ENCODE data around the gene HOXA6. TPM values are rescaled to one million over a fixed set of nuclear protein-coding genes. Genes with fewer than 3 reads are reported as not detected.

Gene HOXA6
- polyA plus RNA-seq, 3 donors = not detected

GRCh38 chr7:27130540-27131389 is 16.8 kb downstream of the HOXA6 start, which contains the start of gene HOXA4:
HOXA4 (minus strand) TSS chr7:27130757; CDS start chr7:27130733, 24 bp downstream.
- Histone ChIP-seq H3K36me3 (replicated peaks in 1 of 2; ENCODE audit: control insufficient read depth in 1 of 2, insufficient read depth in 2 of 2, low read length in 2 of 2) (no peaks in the 10 kb centered on the region), H3K9me3 (replicated peaks in 1 of 2; ENCODE audit: control insufficient read depth in 1 of 2, insufficient read depth in 1 of 2, low read length in 2 of 2) (no peaks in the 10 kb centered on the region), H2AFZ (ENCODE audit: insufficient read depth, low read depth, low read length, poor library complexity, severe bottlenecking) (peak within 1 kb of the TSS; percentile 95), H3K4me1 (ENCODE audit: control insufficient read depth in 1 of 2, insufficient read depth in 2 of 2, low read length in 2 of 2) (peaks cover 10 to 25% of the 10 kb centered on the region in 2 donors), H3K27me3 (ENCODE audit: control insufficient read depth in 2 of 2, insufficient read depth in 2 of 2, low read length in 2 of 2) (peaks cover under 1 to 5% of the 10 kb centered on the region in 2 donors), H3K4me3 (replicated peaks in 1 of 3; ENCODE audit: low read depth in 2 of 3, low read length in 3 of 3) (peak within 1 kb of the TSS; percentile 47 to 78 (median 76)), H3K4me2 (replicated peaks; ENCODE audit: extremely low read depth, low read length, poor library complexity, severe bottlenecking) (peak within 1 kb of the TSS; percentile 76), H3K9ac (ENCODE audit: insufficient read depth, low read length, poor library complexity, severe bottlenecking) (peak within 1 kb of the TSS; percentile 79), H4K20me1 (ENCODE audit: insufficient read depth, low read length) (no peaks in the 10 kb centered on the region), H3K27ac (ENCODE audit: low read depth in 1 of 2, low read length in 2 of 2) (peak within 1 kb of the TSS in 1 of 2 donors; percentile 86), H3K79me2 (ENCODE audit: insufficient read depth, low read length) (no peaks in the 10 kb centered on the region)
- Mint-ChIP-seq H3K4me1 (peaks cover 26% of the 10 kb centered on the region), H3K27ac (peak within 1 kb of the TSS in 6 of 7 donors; percentile 45 to 91 (median 85)), H3K4me3 (peak within 1 kb of the TSS; percentile 82), H3K36me3 (peaks cover 0 to 2% of the 10 kb centered on the region in 2 donors), H3K9me3 (peaks cover 0 to 9% (median 0%) of the 10 kb centered on the region in 7 donors), H3K27me3 (ENCODE audit: low read depth in 3 of 3) (peaks cover 5 to 14% (median 5%) of the 10 kb centered on the region in 3 donors)
- WGBS (ENCODE audit: insufficient coverage) = 26% methylated on average over 35 of the region's 67 CpGs
- peak; percentile 54 to 73 (median 72) for DNase-seq
- TF ChIP-seq CTCF (IDR thresholded peaks at IDR 0.05) = no peak
- intact Hi-C loops (cut with micrococcal nuclease) = no loop called here

- H3K9ac ChIP-seq (ENCODE audit: insufficient read depth, low read length, poor library complexity, severe bottlenecking) = no peak overlapping the region
- Mint-ChIP-seq H3K4me3 (peak overlapping the region in 1 of 2 donors; percentile 45), H3K27me3 (ENCODE audit: low read depth in 3 of 3) (peaks cover 4 to 11% (median 5%) of the 10 kb centered on the region in 3 donors), H3K4me1 (peaks cover 18% of the 10 kb centered on the region), H3K36me3 (peaks cover 0 to 2% of the 10 kb centered on the region in 2 donors), H3K27ac (no peak overlapping the region), H3K9me3 (peaks cover 0 to 9% (median 0%) of the 10 kb centered on the region in 7 donors)
- H3K36me3 ChIP-seq (replicated peaks in 1 of 2; ENCODE audit: control insufficient read depth in 1 of 2, insufficient read depth in 2 of 2, low read length in 2 of 2) = no peaks in the 10 kb centered on the region
- TF ChIP-seq CTCF (IDR thresholded peaks at IDR 0.05) = no peak
- H4K20me1 ChIP-seq (ENCODE audit: insufficient read depth, low read length) = no peaks in the 10 kb centered on the region
- H3K4me2 ChIP-seq (replicated peaks; ENCODE audit: extremely low read depth, low read length, poor library complexity, severe bottlenecking) = peak overlapping the region; percentile 76
- peaks cover 3 to 16% of the 10 kb centered on the region in 2 donors for H3K4me1 ChIP-seq (ENCODE audit: control insufficient read depth in 1 of 2, insufficient read depth in 2 of 2, low read length in 2 of 2)
- DNase-seq = no peak
- no peak overlapping the region for H3K27ac ChIP-seq (ENCODE audit: low read depth in 1 of 2, low read length in 2 of 2)
- 54% methylated on average over 66 of the region's 72 CpGs for WGBS (ENCODE audit: insufficient coverage)
- H3K4me3 ChIP-seq (replicated peaks in 1 of 3; ENCODE audit: low read depth in 2 of 3, low read length in 3 of 3) = peak overlapping the region in 2 of 3 experiments; percentile 47 to 78
- peak overlapping the region; percentile 95 for H2AFZ ChIP-seq (ENCODE audit: insufficient read depth, low read depth, low read length, poor library complexity, severe bottlenecking)
- intact Hi-C loops (cut with micrococcal nuclease) = no loop called here
- no peaks in the 10 kb centered on the region for H3K27me3 ChIP-seq (ENCODE audit: control insufficient read depth in 2 of 2, insufficient read depth in 2 of 2, low read length in 2 of 2)
- no peaks in the 10 kb centered on the region for H3K79me2 ChIP-seq (ENCODE audit: insufficient read depth, low read length)
- H3K9me3 ChIP-seq (replicated peaks in 1 of 2; ENCODE audit: control insufficient read depth in 1 of 2, insufficient read depth in 1 of 2, low read length in 2 of 2) = no peaks in the 10 kb centered on the region
These were observed 17.6 kb downstream of the HOXA6 start for GRCh38 chr7:27129729-27130539.

Data from CD14-positive monocyte (primary cell).